Adrenal gland (tissue), 12 donors: ENCODE data around the gene SAMD11. TPM values are rescaled to one million over a fixed set of nuclear protein-coding genes. Genes with fewer than 3 reads are reported as not detected.

Source experiments
- DNase-seq, 7 donors: peaks; one replicate each; pipeline ENCODE4 v3.0.0-alpha.2; 2019 to 2020
- H3K27ac ChIP-seq, 5 donors: fragments of 200-600 bp; sonication (generic) in 4 of 5; 1 replicate in 3 of 5; 2 replicates in 2 of 5; pipeline versions ENCODE4 v1.5.1 to v1.8.0; 2016 to 2020; ENCODE audit warnings: mild to moderate bottlenecking in 1 of 5
- H3K27me3 ChIP-seq: fragments of 200-600 bp; 2 replicates; pipeline ENCODE4 v1.8.0; 2021
- H3K36me3 ChIP-seq, 2 donors: fragments of 200-600 bp; replicated peaks in 1 of 2; 1 replicate in 1 of 2; 2 replicates in 1 of 2; pipeline versions ENCODE4 v1.5.1 to v1.8.0; 2018 to 2022
- H3K4me1 ChIP-seq, 2 donors: fragments of 200-600 bp; replicated peaks in 1 of 2; 1 replicate in 1 of 2; 2 replicates in 1 of 2; pipeline versions ENCODE4 v1.5.1 to v1.8.0; 2018 to 2021
- H3K4me3 ChIP-seq, 4 donors: fragments of 200-600 bp; sonication (generic) in 3 of 4; one replicate each; pipeline ENCODE4 v1.5.1; 2016 to 2018
- H3K9me3 ChIP-seq, 3 donors: fragments of 200-600 bp; sonication (generic) in 1 of 3; replicated peaks in 1 of 3; 1 replicate in 2 of 3; 2 replicates in 1 of 3; pipeline versions ENCODE4 v1.5.1 to v1.8.0; 2016 to 2021
- CTCF ChIP-seq, 6 experiments: fragments of 450-650 bp in 4 of 6; fragments of 200-600 bp in 2 of 6; sonication (generic) in 1 of 6; IDR thresholded peaks; 1 replicate in 5 of 6; 2 replicates in 1 of 6; pipeline versions ENCODE4 v1.5.1 to v1.8.0; 2016 to 2021; ENCODE audit warnings: antibody characterized with exemption in 6 of 6, mild to moderate bottlenecking in 2 of 6, moderate library complexity in 1 of 6
- POLR2A ChIP-seq, 2 donors: fragments of 450-650 bp; IDR thresholded peaks; one replicate each; pipeline ENCODE4 v1.6.1; 2017; ENCODE audit warnings: antibody characterized with exemption in 2 of 2, mild to moderate bottlenecking in 2 of 2, moderate library complexity in 1 of 2
- WGBS, 4 donors: extraction: QIAGEN DNeasy Blood & Tissue Kit in 2 of 4; methylation state at CpG; one replicate each; pipeline versions ENCODE4 v1.1.5 to v1.1.7; 2013 to 2017; 5-methylcytosine and 5-hydroxymethylcytosine counted together
- intact Hi-C, 2 donors: fragments of 100-400 bp; cut with DNase I; formaldehyde crosslinking; loops; one replicate each; pipeline versions ENCODE4 v1.14.1 to v1.15.0; 2022 to 2023
- polyA plus RNA-seq, 3 donors: library from polyadenylated mRNA; stranded (reverse); fragments of 200-250 nt in 2 of 3; fragments of 350-450 nt in 1 of 3; fragmentation: Illumina TruSeq in 1 of 3; extraction: RNeasy Lipid Tissue Mini Kit (QIAGEN cat#74804) in 1 of 3; gene quantifications; one replicate each; pipeline ENCODE4 v1.2.3, GENCODE V29; 2013 to 2014
- total RNA-seq, 9 donors: library from RNA; depleted of rRNA in 4 of 9; stranded (reverse); fragments of >200 nt in 4 of 9; fragments of 120-200 nt in 1 of 9; fragmentation: NEBNext Ultra II Directional in 1 of 9; extraction: Animal tissue kit (Norgen Biotek cat#: 25700) in 1 of 9; gene quantifications; one replicate each; pipeline versions ENCODE4 v1.1.0 to v1.2.4, GENCODE V29; 2013 to 2023
- donor health status: healthy with polysubstance abuse.
- donor health status: Bipolar disorder and iron deficiency.
- donor health status: DM: yes; HTN: yes; CAD: no.
- donor health status: DM: no; HTN: no; CAD: no.
- donor health status: DM: no; HTN: no; CAD: no.
- donor health status: DM: yes; HTN: yes; CAD: no.

The SAMD11 gene
- total and polyA plus RNA-seq, 12 donors, result 1.8 to 96.6 (median 16.7) TPM

GRCh38 chr1:907611-908451 is 15.9 kb upstream of the SAMD11 start:
- intact Hi-C loops, result loop anchor here in 1 of 2 donors (10.0 kb wide), 1 partner anchor 67 kb away; no protein-coding TSS in a partner anchor
- Histone ChIP-seq H3K27me3 (peaks cover 26% of the 10 kb centered on the region), H3K36me3 (no peaks in the 10 kb centered on the region), H3K4me3 (no peak overlapping the region), H3K4me1 (peaks cover 7 to 32% of the 10 kb centered on the region in 2 donors), H3K9me3 (no peaks in the 10 kb centered on the region), H3K27ac (no peak overlapping the region)
- 85 to 93% (median 91%) methylated on average over 14 to 17 of the region's 17 CpGs for WGBS, 4 donors
- TF ChIP-seq POLR2A (IDR thresholded peaks at IDR 0.05) (no peak), CTCF (IDR thresholded peaks at IDR 0.05) (no peak)
- DNase-seq, result peak in 5 of 7 donors; percentile 6 to 52 (median 12)

GRCh38 chr1:908661-909060 is 15.1 kb upstream of the SAMD11 start:
- intact Hi-C loops, result loop anchor here in 1 of 2 donors (10.0 kb wide), 1 partner anchor 66 kb away; no protein-coding TSS in a partner anchor
- TF ChIP-seq CTCF (IDR thresholded peaks at IDR 0.05) (no peak), POLR2A (IDR thresholded peaks at IDR 0.05) (no peak)
- H3K27ac ChIP-seq, result no peak overlapping the region
- H3K4me3 ChIP-seq, result no peak overlapping the region
- WGBS, 4 donors, result 40 to 89% (median 78%) methylated on average over 1 to 15 of the region's 16 CpGs
- peak in 1 of 7 donors; percentile 8 for DNase-seq
- H3K27me3 ChIP-seq, result peaks cover 28% of the 10 kb centered on the region
- H3K4me1 ChIP-seq, result peaks cover 7 to 32% of the 10 kb centered on the region in 2 donors
- no peaks in the 10 kb centered on the region for H3K9me3 ChIP-seq
- H3K36me3 ChIP-seq, result no peaks in the 10 kb centered on the region

GRCh38 chr1:909861-910310 is 13.8 kb upstream of the SAMD11 start:
- H3K4me3 ChIP-seq, result no peak overlapping the region
- DNase-seq, result peak in 3 of 7 donors; percentile 16 to 55 (median 20)
- no peaks in the 10 kb centered on the region for H3K36me3 ChIP-seq
- peaks cover 7 to 32% of the 10 kb centered on the region in 2 donors for H3K4me1 ChIP-seq
- H3K9me3 ChIP-seq, result no peaks in the 10 kb centered on the region
- peaks cover 37% of the 10 kb centered on the region for H3K27me3 ChIP-seq
- intact Hi-C loops, result loop anchor here in 1 of 2 donors (10.0 kb wide), 1 partner anchor 65 kb away; no protein-coding TSS in a partner anchor
- 0 to 42% (median 7%) methylated on average over 2 to 52 of the region's 53 CpGs for WGBS, 4 donors
- H3K27ac ChIP-seq, result peak overlapping the region in 1 of 5 donors; percentile 44
- no peak for TF ChIP-seq POLR2A (IDR thresholded peaks at IDR 0.05)
- no peak for TF ChIP-seq CTCF (IDR thresholded peaks at IDR 0.05)

- H3K27me3 ChIP-seq, result peaks cover 42% of the 10 kb centered on the region
- peak overlapping the region in 1 of 5 donors; percentile 44 for H3K27ac ChIP-seq
- intact Hi-C loops, result no loop called here
- no peak overlapping the region for H3K4me3 ChIP-seq
- H3K4me1 ChIP-seq, result peaks cover 3 to 27% of the 10 kb centered on the region in 2 donors
- no peaks in the 10 kb centered on the region for H3K36me3 ChIP-seq
- no peak for TF ChIP-seq POLR2A (IDR thresholded peaks at IDR 0.05)
- TF ChIP-seq CTCF (IDR thresholded peaks at IDR 0.05), result no peak
- H3K9me3 ChIP-seq, result no peaks in the 10 kb centered on the region
- peak in 6 of 7 donors; percentile 11 to 52 (median 19) for DNase-seq
- 23 to 50% (median 24%) methylated on average over 4 to 29 of the region's 29 CpGs for WGBS, 4 donors
Observed at GRCh38 chr1:910311-910880, 13.3 kb upstream of the SAMD11 start.
